ENCODE results near the gene FN3KRP. TPM values are rescaled to one million over a fixed set of nuclear protein-coding genes. Genes with fewer than 3 reads are reported as not detected.
"Not testable (repeated sequence)": the region's sequence is repeated elsewhere in the genome, so short reads cannot be mapped to it uniquely, and the experiment has no call there.

Gene FN3KRP
- polyA plus RNA-seq, 1 experiment = 15.1 TPM

- ChIA-PET CTCF (interaction anchor here (1.7 to 1.9 kb wide), 2 partner anchors 10 to 96 kb away, joined by 4 to 6 read pairs; no protein-coding TSS in a partner anchor), POLR2A (no interaction called here)
- TF ChIP-seq CTCF (IDR thresholded peaks at IDR 0.05; ENCODE audit: low read depth, low read length) = no peak
- Histone ChIP-seq H3K4me3 (ENCODE audit: low read depth, low read length) (no peak overlapping the region), H3K27me3 (ENCODE audit: control insufficient read depth, insufficient read depth, low read length) (no peaks in the 10 kb centered on the region), H3K27ac (ENCODE audit: low read depth, low read length) (no peak overlapping the region), H3K9me3 (ENCODE audit: control insufficient read depth, insufficient read depth, low read length) (no peaks in the 10 kb centered on the region; the same call in 1 of the 2 replicates)
- no peak for DNase-seq (ENCODE audit: low read depth, low spot score)
Measured at GRCh38 chr17:82765371-82765770, 48.9 kb downstream of the FN3KRP start.

DNA sequence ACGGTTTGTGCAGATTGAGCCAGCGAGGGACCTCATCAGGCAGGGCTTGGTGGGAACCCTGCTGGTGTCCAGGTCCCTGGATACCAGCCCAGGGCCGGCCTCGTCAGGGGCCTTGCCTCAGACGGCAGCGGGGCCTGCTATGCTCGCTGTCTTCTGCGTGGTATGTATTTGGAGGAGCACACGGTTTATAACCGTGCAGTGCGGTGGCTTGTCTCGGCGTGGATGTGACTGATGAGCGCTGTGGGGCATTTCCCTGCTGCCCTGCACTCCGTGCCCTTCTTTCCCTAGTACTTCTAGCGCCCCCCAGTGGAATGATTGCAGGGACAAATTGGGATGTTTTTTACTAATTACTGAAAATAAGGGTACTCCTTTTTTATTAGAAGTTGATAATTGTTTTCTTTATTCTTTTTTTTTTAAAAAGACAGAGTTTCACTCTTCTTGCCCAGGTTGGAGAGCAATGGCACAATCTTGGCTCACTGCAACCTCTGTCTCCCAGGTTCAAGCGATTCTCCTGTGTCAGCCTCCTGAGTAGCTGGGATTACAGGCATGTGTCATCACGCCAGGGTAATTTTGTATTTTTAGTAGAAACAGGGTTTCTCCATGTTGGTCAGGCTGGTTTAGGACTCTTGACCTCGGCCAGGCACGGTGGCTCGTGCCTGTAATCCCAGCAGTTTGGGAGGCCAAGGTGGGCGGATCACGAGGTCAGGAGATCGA lies 50.7 kb downstream of the FN3KRP start:
- ChIA-PET CTCF (interaction anchor here (1.3 to 2.2 kb wide), 4 partner anchors 8 to 98 kb away, joined by 4 to 10 read pairs (median 5); no protein-coding TSS in a partner anchor), POLR2A (no interaction called here)
- H3K4me3 ChIP-seq (ENCODE audit: low read depth, low read length) = no peak overlapping the region
- no peaks in the 10 kb centered on the region for H3K27me3 ChIP-seq (ENCODE audit: control insufficient read depth, insufficient read depth, low read length)
- no peak for DNase-seq (ENCODE audit: low read depth, low spot score)
- TF ChIP-seq CTCF (IDR thresholded peaks at IDR 0.05; ENCODE audit: low read depth, low read length) = peak; percentile 62
- H3K9me3 ChIP-seq (ENCODE audit: control insufficient read depth, insufficient read depth, low read length) = no peaks in the 10 kb centered on the region; the same call in 1 of the 2 replicates
- no peak overlapping the region for H3K27ac ChIP-seq (ENCODE audit: low read depth, low read length)

- ChIA-PET CTCF (interaction anchor here (2.2 kb wide), 1 partner anchor 100 kb away, joined by 10 read pairs; no protein-coding TSS in a partner anchor), POLR2A (no interaction called here)
Measured at GRCh38 chr17:82769041-82769440, 52.5 kb downstream of the FN3KRP start.

DNA sequence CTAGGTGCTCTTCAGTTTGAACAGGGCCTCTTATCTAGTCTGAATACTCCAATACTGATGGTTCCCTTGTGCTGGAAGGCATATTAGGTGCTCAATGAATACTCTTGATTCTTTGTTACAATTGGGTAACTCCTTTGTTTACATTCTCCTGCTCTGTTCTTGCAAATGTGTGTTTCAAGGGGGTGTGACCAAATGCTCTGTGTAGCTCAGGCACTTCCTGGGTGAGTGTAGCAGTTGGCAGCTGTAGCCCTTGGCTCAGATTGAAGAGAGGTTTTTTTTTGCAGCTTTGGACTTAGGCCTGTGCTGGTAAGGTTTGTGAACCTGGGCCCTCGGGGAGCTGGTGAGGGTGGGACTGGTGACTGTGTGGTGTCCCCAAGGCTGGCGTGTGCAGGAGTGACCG lies 55.5 kb downstream of the FN3KRP start:
- ChIA-PET CTCF (interaction anchor here (0.6 to 3.2 kb wide), 3 partner anchors 9 to 104 kb away, joined by 3 to 15 read pairs (median 8); no protein-coding TSS in a partner anchor), POLR2A (no interaction called here)

More at GRCh38 chr17:82769041-82769440, 52.5 kb downstream of the FN3KRP start:
- no peak for TF ChIP-seq CTCF (IDR thresholded peaks at IDR 0.05; ENCODE audit: low read depth, low read length)
- Histone ChIP-seq H3K9me3 (ENCODE audit: control insufficient read depth, insufficient read depth, low read length) (no peaks in the 10 kb centered on the region; the same call in 1 of the 2 replicates), H3K27me3 (ENCODE audit: control insufficient read depth, insufficient read depth, low read length) (no peaks in the 10 kb centered on the region), H3K4me3 (ENCODE audit: low read depth, low read length) (no peak overlapping the region), H3K27ac (ENCODE audit: low read depth, low read length) (no peak overlapping the region)
- no peak for DNase-seq (ENCODE audit: low read depth, low spot score)

GRCh38 chr17:82774456-82774855 lies 58.0 kb downstream of the FN3KRP start:
- CTCF ChIA-PET = interaction anchor here (0.6 to 1.6 kb wide), 5 partner anchors 10 to 397 kb away, joined by 3 to 5 read pairs (median 3); no protein-coding TSS in a partner anchor
- H3K4me3 ChIP-seq (ENCODE audit: low read depth, low read length); DNase-seq (ENCODE audit: low read depth, low spot score); H3K27me3 ChIP-seq (ENCODE audit: control insufficient read depth, insufficient read depth, low read length); H3K9me3 ChIP-seq (ENCODE audit: control insufficient read depth, insufficient read depth, low read length); H3K27ac ChIP-seq (ENCODE audit: low read depth, low read length); POLR2A ChIA-PET: not testable (repeated sequence)

More for the DNA sequence above, 55.5 kb downstream of the FN3KRP start:
- Histone ChIP-seq H3K9me3 (ENCODE audit: control insufficient read depth, insufficient read depth, low read length) (no peaks in the 10 kb centered on the region; the same call in 1 of the 2 replicates), H3K27ac (ENCODE audit: low read depth, low read length) (no peak overlapping the region), H3K4me3 (ENCODE audit: low read depth, low read length) (no peak overlapping the region), H3K27me3 (ENCODE audit: control insufficient read depth, insufficient read depth, low read length) (no peaks in the 10 kb centered on the region)
- TF ChIP-seq CTCF (IDR thresholded peaks at IDR 0.05; ENCODE audit: low read depth, low read length) = no peak
- DNase-seq (ENCODE audit: low read depth, low spot score) = peak; percentile 36

Data from AG04450 (cell line).